PC-9 (cell line): ENCODE data around the gene PEPD. TPM values are rescaled to one million over a fixed set of nuclear protein-coding genes. Genes with fewer than 3 reads are reported as not detected.

ENCODE experiments used
- BruUV-seq: library from RNA; stranded (reverse); fragments of 400-500 nt; replicated peaks from 2 replicates; lab custom pipeline; 2021; lab: Mats Ljungman, UMichigan
- CTCF ChIA-PET: fragments of 300-600 bp; sonication (Branson Sonifier 250); formaldehyde crosslinking; loops from one replicate; lab custom pipeline; 2022; ENCODE audit warnings: antibody characterized with exemption; lab: Charles Lee
- POLR2A ChIA-PET: fragments of 300-600 bp; sonication (Branson Sonifier 250); formaldehyde crosslinking; loops from one replicate; lab custom pipeline; 2022; ENCODE audit warnings: antibody characterized with exemption; ENCODE audit not compliant: unreplicated experiment; lab: Charles Lee
- DNase-seq, 2 experiments: peaks; one replicate each; pipeline versions ENCODE4 v3.0.0 to v3.0.0-alpha.2; 2015 to 2022; ENCODE audit warnings: mixed read lengths in 1 of 2
- H2AFZ ChIP-seq: fragments of 200-600 bp; sonication (generic); 2 replicates; pipeline ENCODE4 v1.8.1; 2017; ENCODE audit warnings: antibody characterized with exemption
- H3F3A ChIP-seq: fragments of 200-600 bp; sonication (generic); 2 replicates; pipeline ENCODE4 v1.8.1; 2017; ENCODE audit warnings: antibody characterized with exemption, mild to moderate bottlenecking, low read depth; ENCODE audit not compliant: insufficient read depth
- H3K27ac ChIP-seq: fragments of 200-600 bp; sonication (generic); 2 replicates; pipeline ENCODE4 v1.6.1; 2016; ENCODE audit warnings: mixed run types
- H3K27me3 ChIP-seq: fragments of 200-600 bp; sonication (generic); 2 replicates; pipeline ENCODE4 v1.6.1; 2016; ENCODE audit warnings: low read depth, mixed run types; ENCODE audit not compliant: insufficient read depth
- H3K36me3 ChIP-seq: fragments of 200-600 bp; sonication (generic); 2 replicates; pipeline ENCODE4 v1.6.1; 2016; ENCODE audit warnings: low read depth, mixed run types
- H3K4me1 ChIP-seq: fragments of 200-600 bp; sonication (generic); replicated peaks from 2 replicates; pipeline ENCODE4 v1.6.1; 2016; ENCODE audit warnings: mixed run types; ENCODE audit not compliant: insufficient read depth
- H3K4me2 ChIP-seq: fragments of 200-600 bp; sonication (generic); 2 replicates; pipeline ENCODE4 v1.6.1; 2017; ENCODE audit warnings: mixed run types
- H3K4me3 ChIP-seq: fragments of 200-600 bp; sonication (generic); 2 replicates; pipeline ENCODE4 v1.6.1; 2016; ENCODE audit warnings: mixed run types
- H3K79me2 ChIP-seq: fragments of 200-600 bp; sonication (generic); 2 replicates; pipeline ENCODE4 v1.6.1; 2017; ENCODE audit warnings: low read depth, mixed run types
- H3K9me2 ChIP-seq: fragments of 200-600 bp; sonication (generic); 2 replicates; pipeline ENCODE4 v1.8.1; 2017; ENCODE audit warnings: mild to moderate bottlenecking; ENCODE audit not compliant: insufficient read depth
- H3K9me3 ChIP-seq: fragments of 200-600 bp; sonication (generic); 2 replicates; pipeline ENCODE4 v1.8.1; 2016; ENCODE audit warnings: low read depth; ENCODE audit not compliant: insufficient read depth
- H4K20me1 ChIP-seq: fragments of 200-600 bp; sonication (generic); 2 replicates; pipeline ENCODE4 v1.8.1; 2017; ENCODE audit not compliant: insufficient read depth
- CTCF ChIP-seq: fragments of 200-600 bp; sonication (generic); conservative IDR thresholded peaks from 2 replicates; pipeline ENCODE4 v1.6.1; 2017; ENCODE audit warnings: mixed run types, antibody characterized with exemption, mild to moderate bottlenecking, moderate library complexity
- EZH2 ChIP-seq: fragments of 200-600 bp; sonication (generic); IDR thresholded peaks from 2 replicates; pipeline ENCODE4 v1.8.0; 2017; ENCODE audit warnings: antibody characterized with exemption, low read depth
- intact Hi-C: fragments of 100-400 bp; cut with micrococcal nuclease; formaldehyde crosslinking; loops from one replicate; pipeline ENCODE4 v1.10.0; 2022; ENCODE audit not compliant: unreplicated experiment
- total RNA-seq: library from RNA; stranded (reverse); gene quantifications from 2 replicates; pipeline ENCODE4 v1.2.3, GENCODE V29; 2021

The PEPD gene
- total RNA-seq, 1 experiment from 2014 or later: 71.0 TPM

GRCh38 chr19:33384983-33385382 lies 136.6 kb downstream of the PEPD start:
- H3K79me2 ChIP-seq: peaks cover 41% of the 10 kb centered on the region
- no peak overlapping the region for H3K4me2 ChIP-seq
- intact Hi-C loops: no loop called here
- H3F3A ChIP-seq: peaks cover 25% of the 10 kb centered on the region; the same call in 1 of the 2 replicates
- TF ChIP-seq EZH2: no peak
- no peak for TF ChIP-seq CTCF
- no peaks in the 10 kb centered on the region for H3K4me1 ChIP-seq
- no peak overlapping the region for H3K4me3 ChIP-seq
- no peak overlapping the region for H2AFZ ChIP-seq
- H3K9me3 ChIP-seq: no peaks in the 10 kb centered on the region
- DNase-seq: no peak
- H3K27me3 ChIP-seq: no peaks in the 10 kb centered on the region
- ChIA-PET POLR2A (interaction anchor here (0.6 kb wide), 1 partner anchor 9 kb away, joined by 3 read pairs; no protein-coding TSS in a partner anchor), CTCF (no interaction called here)
- H3K36me3 ChIP-seq: peaks cover 21% of the 10 kb centered on the region
- H3K27ac ChIP-seq: no peak overlapping the region
- H3K9me2 ChIP-seq: no peaks in the 10 kb centered on the region
- no TSS peak for BruUV-seq
- H4K20me1 ChIP-seq: peaks cover 64% of the 10 kb centered on the region

GRCh38 chr19:33383720-33384292 lies 137.8 kb downstream of the PEPD start:
- Histone ChIP-seq H3K36me3 (peaks cover 30% of the 10 kb centered on the region), H4K20me1 (peaks cover 76% of the 10 kb centered on the region), H3K27me3 (no peaks in the 10 kb centered on the region), H3F3A (peaks cover 25% of the 10 kb centered on the region; the same call in 1 of the 2 replicates), H3K4me2 (no peak overlapping the region), H3K4me3 (no peak overlapping the region), H2AFZ (no peak overlapping the region), H3K4me1 (no peaks in the 10 kb centered on the region), H3K9me2 (no peaks in the 10 kb centered on the region), H3K27ac (no peak overlapping the region), H3K79me2 (peaks cover 52% of the 10 kb centered on the region), H3K9me3 (no peaks in the 10 kb centered on the region)
- intact Hi-C loops: no loop called here
- no peak for TF ChIP-seq EZH2
- TF ChIP-seq CTCF: no peak
- ChIA-PET CTCF (no interaction called here), POLR2A (no interaction called here)
- DNase-seq: no peak
- no TSS peak for BruUV-seq

- POLR2A ChIA-PET: no interaction called here
These were observed 138.6 kb downstream of the PEPD start for GRCh38 chr19:33382982-33383381.

More at GRCh38 chr19:33382982-33383381, 138.6 kb downstream of the PEPD start:
- intact Hi-C loops: no loop called here
- H3K27me3 ChIP-seq: no peaks in the 10 kb centered on the region
- CTCF ChIA-PET: no interaction called here
- H3K9me3 ChIP-seq: no peaks in the 10 kb centered on the region
- H3K9me2 ChIP-seq: no peaks in the 10 kb centered on the region
- no peak overlapping the region for H3K27ac ChIP-seq
- peaks cover 25% of the 10 kb centered on the region; the same call in 1 of the 2 replicates for H3F3A ChIP-seq
- peaks cover 61% of the 10 kb centered on the region for H3K79me2 ChIP-seq
- no peak overlapping the region for H2AFZ ChIP-seq
- H4K20me1 ChIP-seq: peaks cover 84% of the 10 kb centered on the region
- no TSS peak for BruUV-seq
- H3K4me2 ChIP-seq: no peak overlapping the region
- peaks cover 30% of the 10 kb centered on the region for H3K36me3 ChIP-seq
- H3K4me1 ChIP-seq: 0 out of 2 replicates have a peak, but pooled peaks cover under 1% of the 10 kb centered on the region
- DNase-seq: no peak
- no peak overlapping the region for H3K4me3 ChIP-seq
- no peak for TF ChIP-seq CTCF
- no peak for TF ChIP-seq EZH2
